Stomach (tissue), 9 donors: ENCODE data around the gene SLC35E1. TPM values are rescaled to one million over a fixed set of nuclear protein-coding genes. Genes with fewer than 3 reads are reported as not detected.
"Not testable (repeated sequence)": the region's sequence is repeated elsewhere in the genome, so short reads cannot be mapped to it uniquely, and the experiment has no call there.

Experiments used
- DNase-seq, 2 donors: peaks; one replicate each; pipeline versions ENCODE4 v3.0.0 to v3.0.0-alpha.2; 2013 to 2019
- H3K27ac ChIP-seq, 5 donors: fragments of 200-600 bp in 4 of 5; sonication (generic) in 4 of 5; one replicate each; pipeline ENCODE4 v1.5.1; 2013 to 2019; ENCODE audit warnings: mild to moderate bottlenecking in 1 of 5, moderate library complexity in 1 of 5
- H3K27me3 ChIP-seq, 3 donors: fragments of 200-600 bp; sonication (generic); one replicate each; pipeline ENCODE4 v1.5.1; 2017 to 2019; ENCODE audit warnings: mixed run types in 1 of 3
- H3K36me3 ChIP-seq, 4 donors: fragments of 200-600 bp; sonication (generic); 1 replicate in 3 of 4; 2 replicates in 1 of 4; pipeline ENCODE4 v1.5.1; 2016 to 2019
- H3K4me1 ChIP-seq, 4 donors: fragments of 200-600 bp; sonication (generic); one replicate each; pipeline ENCODE4 v1.5.1; 2016 to 2019
- H3K4me3 ChIP-seq, 4 donors: fragments of 200-600 bp; sonication (generic) in 3 of 4; one replicate each; pipeline ENCODE4 v1.5.1; 2016 to 2019; ENCODE audit warnings: mild to moderate bottlenecking in 1 of 4
- H3K9me3 ChIP-seq, 4 donors: fragments of 200-600 bp; sonication (generic); one replicate each; pipeline ENCODE4 v1.5.1; 2016 to 2019
- CTCF ChIP-seq, 7 experiments: fragments of 450-650 bp in 4 of 7; fragments of 200-600 bp in 3 of 7; sonication (generic) in 3 of 7; IDR thresholded peaks; one replicate each; pipeline ENCODE4 v1.5.1; 2016 to 2019; ENCODE audit warnings: antibody characterized with exemption in 7 of 7, control low read depth in 2 of 7, mild to moderate bottlenecking in 1 of 7
- EP300 ChIP-seq: sonication (generic); formaldehyde crosslinking; IDR thresholded peaks from one replicate; pipeline ENCODE4 v1.6.1; 2017; ENCODE audit warnings: antibody characterized with exemption
- POLR2A ChIP-seq, 4 donors: fragments of 450-650 bp; IDR thresholded peaks; one replicate each; pipeline ENCODE4 v1.6.1; 2016; ENCODE audit warnings: antibody characterized with exemption in 4 of 4, control low read depth in 2 of 4, mild to moderate bottlenecking in 1 of 4, moderate library complexity in 1 of 4
- POLR2AphosphoS5 ChIP-seq, 3 donors: sonication (generic); formaldehyde crosslinking; IDR thresholded peaks; one replicate each; pipeline ENCODE4 v1.6.1; 2016; ENCODE audit warnings: antibody characterized with exemption in 3 of 3
- WGBS, 5 donors: extraction: QIAGEN DNeasy Blood & Tissue Kit in 3 of 5; methylation state at CpG; one replicate each; pipeline versions ENCODE4 v1.1.5 to v1.1.7; 2013 to 2018; 5-methylcytosine and 5-hydroxymethylcytosine counted together
- intact Hi-C: fragments of 100-400 bp; cut with DNase I; formaldehyde crosslinking; loops from one replicate; pipeline ENCODE4 v1.15.1; 2023; ENCODE audit warnings: low total_unique reads
- polyA plus RNA-seq, 3 donors: library from polyadenylated mRNA; stranded (reverse); fragments of 200-250 nt; gene quantifications; one replicate each; pipeline ENCODE4 v1.2.3, GENCODE V29; 2013
- total RNA-seq, 5 donors: library from RNA; depleted of rRNA; stranded (reverse); fragments of >200 nt; gene quantifications; one replicate each; pipeline versions ENCODE4 v1.1.0 to v1.2.3, GENCODE V29; 2014 to 2016
- donor health status: healthy with polysubstance abuse.
- donor health status: Bipolar disorder and iron deficiency.
- donor health status: healthy.

The SLC35E1 gene
- total and polyA plus RNA-seq, 8 donors, result 16.2 to 63.7 (median 27.7) TPM

GRCh38 chr19:16566161-16566560, 6.1 kb downstream of the SLC35E1 start:
- no peaks in the 10 kb centered on the region for H3K27me3 ChIP-seq
- DNase-seq, result peak; percentile 72 to 82
- no peaks in the 10 kb centered on the region for H3K9me3 ChIP-seq
- TF ChIP-seq POLR2A (IDR thresholded peaks at IDR 0.05) (no peak), POLR2AphosphoS5 (IDR thresholded peaks at IDR 0.05) (peak in 2 of 3 donors; percentile 59 to 67)
- H3K27ac ChIP-seq, result peak overlapping the region; percentile 69 to 78 (median 74)
- intact Hi-C loops, result no loop called here
- WGBS, 5 donors, result 27 to 45% (median 38%) methylated on average over 10 of the region's 10 CpGs
- H3K4me3 ChIP-seq, result no peak overlapping the region
- H3K4me1 ChIP-seq, result peaks cover 42 to 59% (median 51%) of the 10 kb centered on the region in 4 donors
- H3K36me3 ChIP-seq, result peaks cover 49 to 85% (median 82%) of the 10 kb centered on the region in 4 donors

GRCh38 chr19:16564842-16565241, 7.4 kb downstream of the SLC35E1 start:
- Histone ChIP-seq H3K27me3 (no peaks in the 10 kb centered on the region), H3K36me3 (peaks cover 57 to 97% (median 92%) of the 10 kb centered on the region in 4 donors), H3K4me1 (peaks cover 29 to 46% (median 38%) of the 10 kb centered on the region in 4 donors), H3K27ac (peak overlapping the region; percentile 69 to 78 (median 74)), H3K4me3 (no peak overlapping the region), H3K9me3 (no peaks in the 10 kb centered on the region)
- peak; percentile 62 to 87 for DNase-seq
- intact Hi-C loops, result no loop called here
- WGBS, 5 donors, result 24 to 68% (median 44%) methylated on average over 7 of the region's 7 CpGs
- peak in 1 of 7 experiments; percentile 13 for TF ChIP-seq CTCF (IDR thresholded peaks at IDR 0.05)
- no peak for TF ChIP-seq EP300
- TF ChIP-seq POLR2AphosphoS5 (IDR thresholded peaks at IDR 0.05), result peak in 2 of 3 donors; percentile 36 to 59

- WGBS, 5 donors, result 85 to 92% (median 91%) methylated on average over 6 of the region's 6 CpGs
- no peak for DNase-seq
- H3K36me3 ChIP-seq, result peaks cover 62 to 97% (median 94%) of the 10 kb centered on the region in 4 donors
- no peak for TF ChIP-seq POLR2AphosphoS5 (IDR thresholded peaks at IDR 0.05)
- no peak for TF ChIP-seq CTCF (IDR thresholded peaks at IDR 0.05)
- TF ChIP-seq POLR2A (IDR thresholded peaks at IDR 0.05), result no peak
- TF ChIP-seq EP300, result no peak
- intact Hi-C loops, result no loop called here
- no peak overlapping the region for H3K27ac ChIP-seq
- H3K27me3 ChIP-seq, result no peaks in the 10 kb centered on the region
- H3K4me1 ChIP-seq, result peaks cover 18 to 31% (median 25%) of the 10 kb centered on the region in 4 donors
- H3K9me3 ChIP-seq, result no peaks in the 10 kb centered on the region
- H3K4me3 ChIP-seq, result no peak overlapping the region
Observed at GRCh38 chr19:16562608-16563025, 9.6 kb downstream of the SLC35E1 start.

- DNase-seq, result no peak
- Histone ChIP-seq H3K9me3 (no peaks in the 10 kb centered on the region), H3K27ac (no peak overlapping the region), H3K4me3 (no peak overlapping the region), H3K27me3 (no peaks in the 10 kb centered on the region), H3K36me3 (peaks cover 53 to 96% (median 93%) of the 10 kb centered on the region in 4 donors), H3K4me1 (peaks cover 18 to 25% (median 22%) of the 10 kb centered on the region in 4 donors)
- TF ChIP-seq POLR2AphosphoS5 (IDR thresholded peaks at IDR 0.05), result no peak
- TF ChIP-seq POLR2A (IDR thresholded peaks at IDR 0.05), result no peak
- TF ChIP-seq EP300, result no peak
- WGBS, 5 donors, result 83 to 91% (median 88%) methylated on average over 8 of the region's 8 CpGs
- intact Hi-C loops, result no loop called here
Observed at GRCh38 chr19:16561382-16561781, 10.8 kb downstream of the SLC35E1 start.

- H3K4me3 ChIP-seq, result no peak overlapping the region
- H3K27me3 ChIP-seq, result no peaks in the 10 kb centered on the region
- H3K9me3 ChIP-seq, result no peaks in the 10 kb centered on the region
- H3K36me3 ChIP-seq, result peaks cover 50 to 97% (median 93%) of the 10 kb centered on the region in 4 donors
- TF ChIP-seq EP300, result no peak
- intact Hi-C loops, result no loop called here
- 84 to 90% (median 89%) methylated on average over 10 of the region's 10 CpGs for whole genome bisulfite sequencing, 5 donors
- H3K27ac ChIP-seq, result no peak overlapping the region
- peaks cover 9 to 11% (median 10%) of the 10 kb centered on the region in 4 donors for H3K4me1 ChIP-seq
- no peak for DNase-seq
Observed at GRCh38 chr19:16559780-16560276, 12.4 kb downstream of the SLC35E1 start.

- no peak for DNase-seq
- Histone ChIP-seq H3K36me3 (peaks cover 48 to 98% (median 95%) of the 10 kb centered on the region in 4 donors), H3K4me3 (no peak overlapping the region), H3K27ac (no peak overlapping the region), H3K9me3 (no peaks in the 10 kb centered on the region), H3K27me3 (no peaks in the 10 kb centered on the region), H3K4me1 (no peaks in the 10 kb centered on the region)
- no peak for TF ChIP-seq EP300
- no peak for TF ChIP-seq POLR2AphosphoS5 (IDR thresholded peaks at IDR 0.05)
- no peak for TF ChIP-seq POLR2A (IDR thresholded peaks at IDR 0.05)
- no peak for TF ChIP-seq CTCF (IDR thresholded peaks at IDR 0.05)
- intact Hi-C loops, result no loop called here
- WGBS, 5 donors, result 83 to 88% (median 87%) methylated on average over 8 of the region's 8 CpGs
Observed at GRCh38 chr19:16554776-16555175, 17.4 kb downstream of the SLC35E1 start.

- intact Hi-C loops, DNase-seq, H3K27ac ChIP-seq, H3K27me3 ChIP-seq, H3K4me3 ChIP-seq, H3K9me3 ChIP-seq, H3K4me1 ChIP-seq: not testable (repeated sequence)
- WGBS, 5 donors, result 88 to 95% (median 94%) methylated on average over 6 of the region's 6 CpGs
- H3K36me3 ChIP-seq, result peaks cover 43 to 82% (median 73%) of the 10 kb centered on the region in 4 donors
Observed at GRCh38 chr19:16551902-16552301, 20.3 kb downstream of the SLC35E1 start.
